Measurements from ENCODE around the gene SULT4A1.

SULT4A1 gene

GRCh38 chr22:43859176-43859575 is 3.1 kb downstream of the SULT4A1 start:
- DNase-seq, result no peak

- DNase-seq, result no peak
Observed at GRCh38 chr22:43858156-43858895, 4.0 kb downstream of the SULT4A1 start.

GRCh38 chr22:43857367-43857766 is 4.9 kb downstream of the SULT4A1 start:
- DNase-seq, result no peak

- no peak for DNase-seq
Observed at GRCh38 chr22:43855431-43855830, 6.9 kb downstream of the SULT4A1 start.

- DNase-seq, result no peak
Observed at GRCh38 chr22:43854786-43855271, 7.5 kb downstream of the SULT4A1 start.

GRCh38 chr22:43854121-43854785 is 8.1 kb downstream of the SULT4A1 start:
- DNase-seq, result no peak

GRCh38 chr22:43853328-43853931 is 8.9 kb downstream of the SULT4A1 start:
- no peak for DNase-seq

GRCh38 chr22:43852573-43853327 is 9.6 kb downstream of the SULT4A1 start:
- no peak for DNase-seq

GRCh38 chr22:43851979-43852307 is 10.4 kb downstream of the SULT4A1 start:
- no peak for DNase-seq

- no peak for DNase-seq
Observed at GRCh38 chr22:43851058-43851978, 11.0 kb downstream of the SULT4A1 start.

GRCh38 chr22:43850529-43850928 is 11.8 kb downstream of the SULT4A1 start:
- DNase-seq, result no peak

GRCh38 chr22:43849731-43850130 is 12.6 kb downstream of the SULT4A1 start:
- no peak for DNase-seq

GRCh38 chr22:43848366-43849171 is 13.7 kb downstream of the SULT4A1 start:
- no peak for DNase-seq

GRCh38 chr22:43847376-43848289 is 14.7 kb downstream of the SULT4A1 start:
- DNase-seq, result no peak

GRCh38 chr22:43846966-43847365 is 15.3 kb downstream of the SULT4A1 start:
- no peak for DNase-seq

GRCh38 chr22:43845981-43846380 is 16.3 kb downstream of the SULT4A1 start:
- DNase-seq, result no peak

- no peak for DNase-seq
Observed at GRCh38 chr22:43844560-43845545, 17.5 kb downstream of the SULT4A1 start.

GRCh38 chr22:43843783-43844530 is 18.4 kb downstream of the SULT4A1 start:
- no peak for DNase-seq
